ENCODE data around the gene SMIM29. TPM values are rescaled to one million over a fixed set of nuclear protein-coding genes. Genes with fewer than 3 reads are reported as not detected.

SMIM29 gene
- total RNA-seq, 4 donors from 2014 or later = 5.2 to 44.3 (median 20.0) TPM

DNA sequence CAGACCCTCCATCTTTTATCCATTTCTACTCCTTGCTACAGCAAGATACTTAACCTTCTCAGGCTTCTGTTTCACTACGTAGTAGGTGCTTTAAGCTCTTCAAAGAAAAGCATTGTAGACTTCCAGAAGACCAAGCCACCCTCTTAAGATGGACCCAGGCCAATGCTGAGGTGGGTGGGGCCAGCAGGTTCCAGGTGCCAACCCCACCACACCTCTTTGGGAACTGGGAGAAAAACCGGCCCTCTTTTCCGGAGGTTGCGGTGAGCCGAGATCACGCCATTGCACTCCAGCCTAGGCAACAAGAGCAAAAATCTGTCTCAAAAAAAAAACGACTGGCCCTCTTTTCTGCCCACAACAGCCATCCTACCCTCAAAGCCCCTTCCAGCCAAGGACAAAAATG is 22.7 kb downstream of the SMIM29 start:
- intact Hi-C loops (cut with DNase I; ENCODE audit: low total_unique reads) = no loop called here
- H3K27me3 ChIP-seq = no peaks in the 10 kb centered on the region
- H3K4me1 ChIP-seq = peaks cover 0 to 7% of the 10 kb centered on the region in 2 donors
- no peak for DNase-seq
- no peaks in the 10 kb centered on the region for H3K36me3 ChIP-seq
- no peak overlapping the region for H3K27ac ChIP-seq
- H3K9me3 ChIP-seq = no peaks in the 10 kb centered on the region
- TF ChIP-seq POLR2A (IDR thresholded peaks at IDR 0.05) = no peak
- TF ChIP-seq, protein P1, sequence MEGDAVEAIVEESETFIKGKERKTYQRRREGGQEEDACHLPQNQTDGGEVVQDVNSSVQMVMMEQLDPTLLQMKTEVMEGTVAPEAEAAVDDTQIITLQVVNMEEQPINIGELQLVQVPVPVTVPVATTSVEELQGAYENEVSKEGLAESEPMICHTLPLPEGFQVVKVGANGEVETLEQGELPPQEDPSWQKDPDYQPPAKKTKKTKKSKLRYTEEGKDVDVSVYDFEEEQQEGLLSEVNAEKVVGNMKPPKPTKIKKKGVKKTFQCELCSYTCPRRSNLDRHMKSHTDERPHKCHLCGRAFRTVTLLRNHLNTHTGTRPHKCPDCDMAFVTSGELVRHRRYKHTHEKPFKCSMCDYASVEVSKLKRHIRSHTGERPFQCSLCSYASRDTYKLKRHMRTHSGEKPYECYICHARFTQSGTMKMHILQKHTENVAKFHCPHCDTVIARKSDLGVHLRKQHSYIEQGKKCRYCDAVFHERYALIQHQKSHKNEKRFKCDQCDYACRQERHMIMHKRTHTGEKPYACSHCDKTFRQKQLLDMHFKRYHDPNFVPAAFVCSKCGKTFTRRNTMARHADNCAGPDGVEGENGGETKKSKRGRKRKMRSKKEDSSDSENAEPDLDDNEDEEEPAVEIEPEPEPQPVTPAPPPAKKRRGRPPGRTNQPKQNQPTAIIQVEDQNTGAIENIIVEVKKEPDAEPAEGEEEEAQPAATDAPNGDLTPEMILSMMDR (IDR thresholded peaks at IDR 0.05) = no peak
- H3K4me3 ChIP-seq = no peak overlapping the region

DNA sequence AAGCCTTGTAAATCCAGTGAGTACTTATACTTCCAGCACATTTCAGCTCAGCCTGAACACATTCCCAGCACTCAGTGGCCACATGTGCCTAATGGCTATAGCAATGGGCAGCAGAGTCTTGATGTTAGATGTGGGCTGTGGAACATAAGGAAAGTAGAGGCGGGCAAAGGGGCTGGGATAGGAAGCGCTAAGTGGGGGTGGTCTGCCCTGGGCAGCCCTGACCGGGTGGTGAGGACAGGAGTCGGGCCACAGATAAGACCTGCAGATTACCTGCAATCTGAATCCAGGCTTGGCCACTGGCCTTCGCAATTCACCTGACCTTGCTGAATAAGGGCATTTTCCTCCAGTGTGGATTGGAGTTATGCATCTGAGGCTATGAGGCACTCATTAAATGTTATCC is 23.3 kb downstream of the SMIM29 start:
- intact Hi-C loops (cut with DNase I; ENCODE audit: low total_unique reads) = no loop called here
- H3K4me3 ChIP-seq = no peak overlapping the region

DNA sequence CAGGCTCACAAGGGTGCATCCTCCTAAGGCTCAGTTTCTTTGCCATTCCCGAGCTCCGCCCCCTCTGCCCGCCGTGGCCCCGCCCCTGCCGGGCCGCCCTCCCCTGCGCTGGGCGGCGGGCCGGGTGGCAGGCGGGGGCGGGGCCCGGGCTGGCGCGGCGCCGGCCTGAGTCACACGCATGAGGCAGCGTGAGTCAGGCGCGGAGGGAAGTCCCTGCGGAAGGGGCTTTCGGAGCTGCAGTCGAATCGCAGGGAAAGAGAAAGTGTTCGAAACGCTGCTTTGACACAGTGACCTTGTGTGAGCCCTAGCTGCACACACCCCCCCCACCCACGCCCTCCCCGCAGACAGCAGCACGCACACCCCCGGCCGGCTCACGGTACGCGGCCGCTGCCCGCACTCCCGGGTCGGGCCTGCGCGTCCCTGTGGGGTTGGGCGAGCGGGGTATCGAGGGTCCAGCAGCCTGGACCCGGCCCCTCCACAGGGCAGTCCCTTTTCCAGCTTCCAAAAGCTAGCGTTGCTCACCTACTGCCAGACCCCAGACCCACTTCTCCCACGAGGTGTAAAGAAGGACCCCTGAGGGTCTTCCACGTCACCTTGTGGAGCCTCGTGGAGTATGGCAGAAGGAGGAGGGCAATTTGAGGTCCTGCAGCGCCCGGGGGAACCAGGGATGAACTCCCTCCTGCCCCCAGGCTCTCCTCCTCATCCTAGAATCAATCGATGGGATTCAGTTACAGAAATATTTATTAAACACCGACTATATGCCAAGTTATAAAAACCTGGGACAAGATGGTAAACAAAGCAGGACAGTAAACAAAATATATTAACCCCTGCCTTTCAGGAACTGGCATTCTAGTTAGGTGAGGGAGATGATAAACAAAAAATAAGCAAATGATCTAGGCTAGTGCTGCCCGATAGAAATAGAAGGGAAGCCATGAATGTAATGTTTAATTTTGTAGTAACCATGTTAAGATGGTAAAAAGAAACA is 24.6 kb downstream of the SMIM29 start:
- Histone ChIP-seq H3K36me3 (no peaks in the 10 kb centered on the region), H3K4me1 (peaks cover 0 to 7% of the 10 kb centered on the region in 2 donors), H3K9me3 (no peaks in the 10 kb centered on the region), H3K4me3 (peak overlapping the region; percentile 49 to 58), H3K27ac (peak overlapping the region; percentile 95 to 99), H3K27me3 (no peaks in the 10 kb centered on the region)
- TF ChIP-seq POLR2A (IDR thresholded peaks at IDR 0.05) = peak; percentile 82 to 91
- TF ChIP-seq, protein P1 (IDR thresholded peaks at IDR 0.05) = peak in 1 of 4 experiments; percentile 4
- intact Hi-C loops (cut with DNase I; ENCODE audit: low total_unique reads) = no loop called here
- DNase-seq = peak; percentile 93 to 94

More for the DNA sequence above, 23.3 kb downstream of the SMIM29 start:
- Histone ChIP-seq H3K4me1 (peaks cover 0 to 7% of the 10 kb centered on the region in 2 donors), H3K27ac (no peak overlapping the region), H3K27me3 (no peaks in the 10 kb centered on the region), H3K9me3 (no peaks in the 10 kb centered on the region), H3K36me3 (no peaks in the 10 kb centered on the region)
- no peak for DNase-seq
- TF ChIP-seq, protein P1 (IDR thresholded peaks at IDR 0.05) = no peak
- no peak for TF ChIP-seq POLR2A (IDR thresholded peaks at IDR 0.05)

DNA sequence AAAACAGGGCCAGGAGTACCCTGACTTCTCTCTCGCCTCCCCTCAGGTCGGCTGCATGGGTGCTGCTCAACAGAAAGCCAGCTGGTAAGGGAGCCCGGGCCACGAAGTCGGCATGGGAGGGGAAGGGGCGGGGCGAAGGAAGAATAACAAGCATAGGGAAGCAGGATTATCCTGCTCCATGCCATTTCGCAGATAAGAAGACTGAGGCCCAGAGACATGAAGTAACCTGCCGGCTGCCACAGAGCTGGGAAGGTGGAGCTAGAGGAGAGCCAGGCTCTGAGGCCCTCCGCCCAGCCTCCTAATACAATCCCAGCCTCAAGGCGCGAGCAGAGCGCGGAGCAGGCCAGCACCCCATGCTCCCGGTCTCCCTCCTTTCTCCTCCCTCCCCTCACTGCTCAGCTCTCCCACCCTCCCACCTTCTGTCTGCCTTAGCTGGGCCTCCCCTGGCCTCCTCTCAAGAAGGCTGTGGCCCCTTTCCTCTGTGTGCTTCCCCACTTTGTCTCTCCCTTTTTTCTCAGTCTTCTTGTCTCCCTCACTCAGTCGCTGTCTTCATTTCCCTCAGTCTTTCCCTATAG is 25.3 kb downstream of the SMIM29 start:
- no peaks in the 10 kb centered on the region for H3K9me3 ChIP-seq
- H3K4me3 ChIP-seq = peak overlapping the region; percentile 24 to 29
- peak in 1 of 2 donors; percentile 50 for DNase-seq
- H3K27me3 ChIP-seq = no peaks in the 10 kb centered on the region
- H3K27ac ChIP-seq = peak overlapping the region; percentile 85 to 99
- H3K36me3 ChIP-seq = no peaks in the 10 kb centered on the region
- H3K4me1 ChIP-seq = peaks cover 0 to 7% of the 10 kb centered on the region in 2 donors
- TF ChIP-seq POLR2A (IDR thresholded peaks at IDR 0.05) = no peak
- intact Hi-C loops (cut with DNase I; ENCODE audit: low total_unique reads) = no loop called here

DNA sequence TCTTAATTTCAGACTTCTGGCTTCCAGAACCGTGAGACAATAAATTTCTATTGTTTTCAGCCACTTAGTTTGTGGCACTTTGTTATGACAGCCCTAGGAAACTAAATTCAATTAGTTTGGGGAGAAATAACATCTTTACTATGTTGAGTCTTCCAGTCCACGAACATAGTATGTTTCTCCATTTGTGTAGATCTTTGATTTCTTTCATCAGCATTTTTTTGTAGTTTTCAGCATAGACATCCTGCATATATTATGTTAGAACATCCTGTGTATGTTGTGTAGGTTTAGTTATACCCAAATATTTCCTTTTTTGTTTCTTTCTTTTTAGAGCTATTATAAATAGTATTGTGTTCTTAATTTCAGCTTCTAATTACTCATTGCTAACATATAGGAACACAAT is 30.1 kb downstream of the SMIM29 start:
- no peak for TF ChIP-seq POLR2A (IDR thresholded peaks at IDR 0.05)
- TF ChIP-seq, protein P1 (IDR thresholded peaks at IDR 0.05) = no peak
- H3K9me3 ChIP-seq = no peaks in the 10 kb centered on the region

More for the DNA sequence above, 30.1 kb downstream of the SMIM29 start:
- no peak for DNase-seq
- H3K4me3 ChIP-seq = no peak overlapping the region
- intact Hi-C loops (cut with DNase I; ENCODE audit: low total_unique reads) = no loop called here
- H3K36me3 ChIP-seq = no peaks in the 10 kb centered on the region
- no peaks in the 10 kb centered on the region for H3K27me3 ChIP-seq
- H3K27ac ChIP-seq = no peak overlapping the region
- H3K4me1 ChIP-seq = peaks cover 0 to 7% of the 10 kb centered on the region in 2 donors
